OCI-LY7 (cell line): ENCODE measurements around the gene SLC18A3.

Experiments used
- EZH2phosphoT487 ChIP-seq: fragments of 200-600 bp; sonication (generic); IDR thresholded peaks from 2 replicates; pipeline ENCODE4 v1.6.1; 2018; ENCODE audit warnings: low read depth, borderline replicate concordance, mild to moderate bottlenecking, mixed run types, antibody characterized with exemption, low read length, moderate library complexity, mixed read lengths
- TF ChIP-seq, protein P1 (sequence below): fragments of 200-600 bp; sonication (generic); conservative IDR thresholded peaks from 2 replicates; pipeline ENCODE4 v1.5.1; 2014; ENCODE audit warnings: mild to moderate bottlenecking, antibody characterized with exemption, low read length, moderate library complexity, mixed read lengths

DNA sequence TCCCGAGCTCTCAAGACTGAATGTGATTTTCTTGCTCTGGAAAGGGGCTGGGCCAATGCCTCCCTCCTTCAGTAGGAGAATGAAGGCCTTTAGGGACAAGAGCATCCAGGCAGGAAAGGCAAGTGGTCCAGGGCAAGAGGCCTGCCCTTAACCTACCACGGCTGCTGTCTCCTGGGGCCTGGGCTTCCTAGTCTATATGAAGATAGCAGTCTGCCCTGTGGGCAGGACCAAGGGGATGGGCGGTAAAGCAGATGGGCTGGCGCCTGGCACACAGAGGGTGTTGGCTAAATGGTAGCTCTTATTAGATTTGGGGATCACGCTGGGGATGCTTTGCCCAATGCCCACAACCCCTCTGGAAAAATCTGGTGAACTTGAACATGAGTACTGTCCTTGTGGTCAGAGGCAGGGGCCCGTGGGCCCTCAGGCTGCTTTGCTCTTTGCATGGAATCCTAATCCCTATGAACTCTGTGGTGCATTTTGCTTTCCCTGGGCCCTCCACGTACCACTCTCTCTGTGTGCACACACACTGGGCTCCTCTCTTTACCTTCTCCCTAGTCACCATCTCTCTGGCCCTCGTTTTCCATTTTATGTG, 24.1 kb downstream of the SLC18A3 start:
- TF ChIP-seq, protein P1, sequence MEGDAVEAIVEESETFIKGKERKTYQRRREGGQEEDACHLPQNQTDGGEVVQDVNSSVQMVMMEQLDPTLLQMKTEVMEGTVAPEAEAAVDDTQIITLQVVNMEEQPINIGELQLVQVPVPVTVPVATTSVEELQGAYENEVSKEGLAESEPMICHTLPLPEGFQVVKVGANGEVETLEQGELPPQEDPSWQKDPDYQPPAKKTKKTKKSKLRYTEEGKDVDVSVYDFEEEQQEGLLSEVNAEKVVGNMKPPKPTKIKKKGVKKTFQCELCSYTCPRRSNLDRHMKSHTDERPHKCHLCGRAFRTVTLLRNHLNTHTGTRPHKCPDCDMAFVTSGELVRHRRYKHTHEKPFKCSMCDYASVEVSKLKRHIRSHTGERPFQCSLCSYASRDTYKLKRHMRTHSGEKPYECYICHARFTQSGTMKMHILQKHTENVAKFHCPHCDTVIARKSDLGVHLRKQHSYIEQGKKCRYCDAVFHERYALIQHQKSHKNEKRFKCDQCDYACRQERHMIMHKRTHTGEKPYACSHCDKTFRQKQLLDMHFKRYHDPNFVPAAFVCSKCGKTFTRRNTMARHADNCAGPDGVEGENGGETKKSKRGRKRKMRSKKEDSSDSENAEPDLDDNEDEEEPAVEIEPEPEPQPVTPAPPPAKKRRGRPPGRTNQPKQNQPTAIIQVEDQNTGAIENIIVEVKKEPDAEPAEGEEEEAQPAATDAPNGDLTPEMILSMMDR = no peak
- TF ChIP-seq EZH2phosphoT487 = no peak
